Lung (tissue), 12 donors: Measurements from ENCODE around the gene PBX2. TPM values are rescaled to one million over a fixed set of nuclear protein-coding genes. Genes with fewer than 3 reads are reported as not detected.
A peak's percentile ranks its signal among the peaks of the same experiment; 100 is the strongest.
"Not testable (repeated sequence)": the region's sequence is repeated elsewhere in the genome, so short reads cannot be mapped to it uniquely, and the experiment has no call there.

Source experiments
- ATAC-seq: fragments of 200-7000 bp; cut with Tn5 transposase; one replicate; pipeline ENCODE4 v1.9.1; 2020; ENCODE audit warnings: moderate number of reproducible peaks; ENCODE audit not compliant: insufficient read depth, low FRiP score
- DNase-seq, 3 donors: peaks; one replicate each; pipeline ENCODE4 v3.0.0-alpha.2; 2013 to 2017
- H3K27ac ChIP-seq, 2 donors: one replicate each; pipeline ENCODE4 v1.5.1; 2013; ENCODE audit warnings: mild to moderate bottlenecking in 2 of 2, moderate library complexity in 2 of 2, control low read depth in 1 of 2, inconsistent platforms in 1 of 2, low read depth in 1 of 2, low read length in 1 of 2
- H3K27me3 ChIP-seq, 3 donors: one replicate each; pipeline ENCODE4 v1.5.1; 2013; ENCODE audit warnings: low read length in 2 of 3; ENCODE audit not compliant: control insufficient read depth in 3 of 3, insufficient read depth in 3 of 3
- H3K36me3 ChIP-seq, 4 donors: one replicate each; pipeline ENCODE4 v1.5.1; 2013; ENCODE audit warnings: low read length in 4 of 4, mild to moderate bottlenecking in 1 of 4, moderate library complexity in 1 of 4; ENCODE audit not compliant: control insufficient read depth in 4 of 4, insufficient read depth in 4 of 4
- H3K4me1 ChIP-seq, 5 donors: one replicate each; pipeline ENCODE4 v1.5.1; 2013; ENCODE audit warnings: low read length in 5 of 5, mild to moderate bottlenecking in 2 of 5, moderate library complexity in 1 of 5; ENCODE audit not compliant: control insufficient read depth in 5 of 5, insufficient read depth in 5 of 5
- H3K4me3 ChIP-seq: one replicate; pipeline ENCODE4 v1.5.1; 2013; ENCODE audit warnings: mild to moderate bottlenecking, control low read depth, moderate library complexity
- H3K9ac ChIP-seq, 2 donors: one replicate each; pipeline ENCODE4 v1.5.1; 2013; ENCODE audit warnings: low read length in 2 of 2, control low read depth in 1 of 2; ENCODE audit not compliant: insufficient read depth in 1 of 2
- H3K9me3 ChIP-seq, 4 donors: one replicate each; pipeline ENCODE4 v1.5.1; 2013; ENCODE audit warnings: low read length in 3 of 4, mild to moderate bottlenecking in 1 of 4, moderate library complexity in 1 of 4; ENCODE audit not compliant: control insufficient read depth in 4 of 4, insufficient read depth in 3 of 4
- WGBS, 2 donors: extraction: QIAGEN DNeasy Blood & Tissue Kit; methylation state at CpG; one replicate each; pipeline ENCODE4 v1.1.7; 2013; 5-methylcytosine and 5-hydroxymethylcytosine counted together
- polyA plus RNA-seq, 2 donors: library from polyadenylated mRNA; stranded (reverse); fragments of 200-250 nt; gene quantifications; one replicate each; pipeline ENCODE4 v1.2.1, GENCODE V29; 2013
- total RNA-seq, 2 donors: library from RNA; depleted of rRNA in 1 of 2; stranded (reverse); fragments of >200 nt in 1 of 2; gene quantifications; one replicate each; pipeline ENCODE4 v1.2.1, GENCODE V29; 2014 to 2021
- TF ChIP-seq, protein P1 (sequence below): IDR thresholded peaks from 2 replicates; pipeline ENCODE4 v1.5.1; 2012; ENCODE audit warnings: mild to moderate bottlenecking; ENCODE audit errors: control extremely low read depth, extremely low read depth
- donor health status: control.
- donor health status: control.
- donor health status: Bipolar disorder and iron deficiency.
- donor health status: healthy.
- donor health status: DM: yes; HTN: yes; CAD: no.

Gene PBX2
- total and polyA plus RNA-seq, 4 donors, result 56.0 to 128 (median 85.9) TPM

GRCh38 chr6:32213649-32214048 is 23.6 kb upstream of the PBX2 start:
- DNase-seq, result no peak
- Histone ChIP-seq H3K4me3 (no peak overlapping the region), H3K27ac (no peak overlapping the region), H3K4me1 (no peaks in the 10 kb centered on the region), H3K9ac (no peak overlapping the region), H3K36me3 (peaks cover 0 to 2% (median 0%) of the 10 kb centered on the region in 4 donors), H3K27me3 (no peaks in the 10 kb centered on the region), H3K9me3 (no peaks in the 10 kb centered on the region)
- WGBS, 2 donors, result 90 to 94% methylated on average over 6 of the region's 6 CpGs
- no peak for ATAC-seq
- TF ChIP-seq, protein P1, sequence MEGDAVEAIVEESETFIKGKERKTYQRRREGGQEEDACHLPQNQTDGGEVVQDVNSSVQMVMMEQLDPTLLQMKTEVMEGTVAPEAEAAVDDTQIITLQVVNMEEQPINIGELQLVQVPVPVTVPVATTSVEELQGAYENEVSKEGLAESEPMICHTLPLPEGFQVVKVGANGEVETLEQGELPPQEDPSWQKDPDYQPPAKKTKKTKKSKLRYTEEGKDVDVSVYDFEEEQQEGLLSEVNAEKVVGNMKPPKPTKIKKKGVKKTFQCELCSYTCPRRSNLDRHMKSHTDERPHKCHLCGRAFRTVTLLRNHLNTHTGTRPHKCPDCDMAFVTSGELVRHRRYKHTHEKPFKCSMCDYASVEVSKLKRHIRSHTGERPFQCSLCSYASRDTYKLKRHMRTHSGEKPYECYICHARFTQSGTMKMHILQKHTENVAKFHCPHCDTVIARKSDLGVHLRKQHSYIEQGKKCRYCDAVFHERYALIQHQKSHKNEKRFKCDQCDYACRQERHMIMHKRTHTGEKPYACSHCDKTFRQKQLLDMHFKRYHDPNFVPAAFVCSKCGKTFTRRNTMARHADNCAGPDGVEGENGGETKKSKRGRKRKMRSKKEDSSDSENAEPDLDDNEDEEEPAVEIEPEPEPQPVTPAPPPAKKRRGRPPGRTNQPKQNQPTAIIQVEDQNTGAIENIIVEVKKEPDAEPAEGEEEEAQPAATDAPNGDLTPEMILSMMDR, result no peak

GRCh38 chr6:32212076-32212760 is 22.2 kb upstream of the PBX2 start:
- Histone ChIP-seq H3K9ac (no peak overlapping the region), H3K4me3 (no peak overlapping the region), H3K27ac (peak overlapping the region in 1 of 2 donors; percentile 1), H3K27me3 (no peaks in the 10 kb centered on the region), H3K36me3 (peaks cover 0 to 2% (median 0%) of the 10 kb centered on the region in 4 donors), H3K9me3 (no peaks in the 10 kb centered on the region), H3K4me1 (no peaks in the 10 kb centered on the region)
- TF ChIP-seq, protein P1, result no peak
- 75 to 82% methylated on average over 12 of the region's 12 CpGs for WGBS, 2 donors
- DNase-seq, result no peak
- ATAC-seq, result no peak

DNA sequence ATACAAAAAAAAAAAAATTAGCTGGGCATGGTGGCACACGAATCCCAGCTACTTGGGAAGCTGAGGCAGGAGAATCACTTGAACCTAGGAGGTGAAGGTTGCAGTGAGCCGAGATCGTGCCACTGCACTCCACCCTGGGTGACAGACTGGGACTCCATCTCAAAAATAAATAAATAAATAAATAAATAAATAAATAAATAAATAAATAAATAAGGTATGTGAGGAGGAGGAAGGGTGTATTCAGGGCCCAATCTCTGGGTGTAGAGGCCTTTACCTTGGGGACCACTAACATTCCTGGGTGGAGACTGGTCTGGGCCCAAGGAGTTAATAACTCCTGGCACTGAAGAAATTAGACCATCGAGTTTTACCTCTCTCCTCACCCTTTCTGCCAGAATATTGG is 21.4 kb upstream of the PBX2 start:
- H3K27me3 ChIP-seq, H3K27ac ChIP-seq, H3K9me3 ChIP-seq, ATAC-seq, H3K36me3 ChIP-seq, H3K9ac ChIP-seq, H3K4me3 ChIP-seq, H3K4me1 ChIP-seq, DNase-seq: not testable (repeated sequence)
- 80 to 88% methylated on average over 4 of the region's 4 CpGs for WGBS, 2 donors

DNA sequence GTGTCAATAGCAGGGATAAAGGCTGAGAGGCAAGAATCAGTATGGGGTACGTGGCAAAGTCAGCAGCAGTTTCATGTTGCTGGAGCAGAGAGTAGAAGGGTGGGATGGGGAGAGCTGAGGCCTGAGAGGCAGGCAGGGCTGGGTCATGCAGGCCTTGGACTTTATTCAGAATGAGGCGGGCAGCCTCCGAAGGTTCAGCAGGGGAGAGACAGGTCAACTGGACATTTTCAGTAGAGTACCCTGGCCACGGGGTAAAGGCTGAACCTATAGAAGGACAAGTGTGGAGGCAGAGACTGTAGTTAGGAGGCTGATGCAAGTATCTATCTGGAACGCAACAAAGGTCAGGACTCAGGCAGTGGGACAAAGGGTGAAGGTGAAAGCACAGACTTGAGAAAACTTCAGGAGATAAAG is 20.2 kb upstream of the PBX2 start:
- H3K36me3 ChIP-seq, result peaks cover 0 to 2% (median 0%) of the 10 kb centered on the region in 4 donors
- no peak for DNase-seq
- no peaks in the 10 kb centered on the region for H3K27me3 ChIP-seq
- H3K9me3 ChIP-seq, result no peaks in the 10 kb centered on the region
- no peak overlapping the region for H3K9ac ChIP-seq
- H3K4me1 ChIP-seq, result no peaks in the 10 kb centered on the region
- no peak overlapping the region for H3K4me3 ChIP-seq
- TF ChIP-seq, protein P1, result no peak
- 88 to 93% methylated on average over 5 of the region's 5 CpGs for WGBS, 2 donors
- H3K27ac ChIP-seq, result no peak overlapping the region
- no peak for ATAC-seq
